Measurements from ENCODE around the gene TSC22D1.

GRCh38 chr13:44413095-44413494, 163.0 kb downstream of the TSC22D1 start:
- TF ChIP-seq POLR2A (IDR thresholded peaks at IDR 0.05; ENCODE audit: low read length) (no peak), GATA1 (IDR thresholded peaks at IDR 0.05; ENCODE audit: low read depth, low read length) (no peak)
